WTC11 (cell line): ENCODE data around the gene USH1C. TPM values are rescaled to one million over a fixed set of nuclear protein-coding genes. Genes with fewer than 3 reads are reported as not detected.

Experiments used
- ATAC-seq: fragments of 200-7000 bp; cut with Tn5 transposase; 2 replicates; pipeline ENCODE4 v1.10.0; 2021; ENCODE audit warnings: mild to moderate bottlenecking, moderate library complexity
- CTCF ChIA-PET: fragments of 300-600 bp; sonication (Branson Sonifier 250); formaldehyde crosslinking; loops from one replicate; lab custom pipeline; 2021; ENCODE audit warnings: antibody characterized with exemption; lab: Charles Lee
- POLR2A ChIA-PET: fragments of 350-600 bp; sonication (Branson Sonifier 250); formaldehyde crosslinking; loops from one replicate; lab custom pipeline; 2021; ENCODE audit warnings: antibody characterized with exemption; lab: Charles Lee
- DNase-seq: peaks from one replicate; pipeline ENCODE4 v3.0.0; 2021; ENCODE audit warnings: low spot score
- H3K27ac Mint-ChIP-seq: 2 replicates; pipeline ENCODE4 v1.8.0; 2021; ENCODE audit warnings: mixed read lengths
- H3K27me3 Mint-ChIP-seq: 2 replicates; pipeline ENCODE4 v1.8.0; 2021; ENCODE audit warnings: low read depth, mild to moderate bottlenecking, moderate library complexity, mixed read lengths
- H3K36me3 Mint-ChIP-seq: 2 replicates; pipeline ENCODE4 v1.8.0; 2021; ENCODE audit warnings: mixed read lengths
- H3K4me1 Mint-ChIP-seq: 2 replicates; pipeline ENCODE4 v1.8.0; 2022; ENCODE audit warnings: mixed read lengths
- H3K4me3 Mint-ChIP-seq: 2 replicates; pipeline ENCODE4 v1.8.0; 2021; ENCODE audit warnings: mild to moderate bottlenecking, moderate library complexity, mixed read lengths
- H3K9me3 Mint-ChIP-seq: 2 replicates; pipeline ENCODE4 v1.8.0; 2021; ENCODE audit warnings: mixed read lengths
- GRHL2 ChIP-seq: fragments of 250-450 bp; sonication (Bioruptor Pico); IDR thresholded peaks from 2 replicates; pipeline ENCODE4 v1.8.0; 2022; ENCODE audit warnings: mild to moderate bottlenecking, moderate library complexity; ENCODE audit not compliant: insufficient replicate concordance, severe bottlenecking
- JAZF1 ChIP-seq: fragments of 250-450 bp; sonication (Bioruptor Pico); IDR thresholded peaks from 2 replicates; pipeline ENCODE4 v1.9.0; 2021; ENCODE audit warnings: moderate library complexity, mild to moderate bottlenecking, inconsistent platforms
- NR2C2 ChIP-seq: sonication (generic); formaldehyde crosslinking; IDR thresholded peaks from 2 replicates; pipeline ENCODE4 v1.8.0; 2022; ENCODE audit warnings: mild to moderate bottlenecking, missing genetic modification reagents
- TCF7 ChIP-seq: sonication (generic); formaldehyde crosslinking; IDR thresholded peaks from 2 replicates; pipeline ENCODE4 v1.8.0; 2022; ENCODE audit warnings: mild to moderate bottlenecking, low read depth, missing genetic modification reagents, moderate library complexity
- TEAD1 ChIP-seq: sonication (generic); formaldehyde crosslinking; IDR thresholded peaks from 2 replicates; pipeline ENCODE4 v1.8.0; 2022; ENCODE audit warnings: mild to moderate bottlenecking, missing genetic modification reagents
- ZNF138 ChIP-seq: sonication (generic); formaldehyde crosslinking; conservative IDR thresholded peaks from 2 replicates; pipeline ENCODE4 v1.8.1; 2022; ENCODE audit warnings: mild to moderate bottlenecking, moderate library complexity, missing genetic modification reagents
- ZNF317 ChIP-seq: sonication (generic); formaldehyde crosslinking; IDR thresholded peaks from 2 replicates; pipeline ENCODE4 v1.8.1; 2023; ENCODE audit warnings: low read depth, mild to moderate bottlenecking, moderate library complexity, missing genetic modification reagents, borderline replicate concordance
- ZNF396 ChIP-seq: fragments of 250-450 bp; sonication (Bioruptor Pico); IDR thresholded peaks from 2 replicates; pipeline ENCODE4 v1.8.0; 2021; ENCODE audit warnings: mild to moderate bottlenecking, moderate library complexity, borderline replicate concordance
- total RNA-seq: library from RNA; stranded (reverse); gene quantifications from 3 replicates; pipeline ENCODE4 v1.2.3, GENCODE V29; 2021
- TF ChIP-seq, protein P1 (sequence below): fragments of 250-450 bp; sonication (Bioruptor Pico); IDR thresholded peaks from 2 replicates; pipeline ENCODE4 v2.1.2; 2022; ENCODE audit warnings: mild to moderate bottlenecking, moderate library complexity
- TF ChIP-seq, protein P2 (sequence below): sonication (generic); formaldehyde crosslinking; IDR thresholded peaks from 2 replicates; pipeline ENCODE4 v1.8.0; 2022; ENCODE audit warnings: mild to moderate bottlenecking, missing genetic modification reagents
- TF ChIP-seq, protein P3 (sequence below): sonication (generic); formaldehyde crosslinking; IDR thresholded peaks from 2 replicates; pipeline ENCODE4 v1.8.1; 2023; ENCODE audit warnings: mild to moderate bottlenecking, missing genetic modification reagents, moderate library complexity
- TF ChIP-seq, protein P4 (sequence below): sonication (generic); formaldehyde crosslinking; conservative IDR thresholded peaks from 2 replicates; pipeline ENCODE4 v1.8.1; 2022; ENCODE audit warnings: mild to moderate bottlenecking, missing genetic modification reagents
- TF ChIP-seq, protein P5 (sequence below): sonication (generic); formaldehyde crosslinking; IDR thresholded peaks from 2 replicates; pipeline ENCODE4 v1.8.1; 2022; ENCODE audit warnings: missing genetic modification reagents, borderline replicate concordance
- TF ChIP-seq, protein P6 (sequence below): fragments of 200-600 bp; IDR thresholded peaks from 2 replicates; pipeline ENCODE4 v1.8.0; 2022; ENCODE audit warnings: antibody characterized with exemption

Gene USH1C
- total RNA-seq, 1 experiment from 2014 or later, result 3.9 TPM

DNA sequence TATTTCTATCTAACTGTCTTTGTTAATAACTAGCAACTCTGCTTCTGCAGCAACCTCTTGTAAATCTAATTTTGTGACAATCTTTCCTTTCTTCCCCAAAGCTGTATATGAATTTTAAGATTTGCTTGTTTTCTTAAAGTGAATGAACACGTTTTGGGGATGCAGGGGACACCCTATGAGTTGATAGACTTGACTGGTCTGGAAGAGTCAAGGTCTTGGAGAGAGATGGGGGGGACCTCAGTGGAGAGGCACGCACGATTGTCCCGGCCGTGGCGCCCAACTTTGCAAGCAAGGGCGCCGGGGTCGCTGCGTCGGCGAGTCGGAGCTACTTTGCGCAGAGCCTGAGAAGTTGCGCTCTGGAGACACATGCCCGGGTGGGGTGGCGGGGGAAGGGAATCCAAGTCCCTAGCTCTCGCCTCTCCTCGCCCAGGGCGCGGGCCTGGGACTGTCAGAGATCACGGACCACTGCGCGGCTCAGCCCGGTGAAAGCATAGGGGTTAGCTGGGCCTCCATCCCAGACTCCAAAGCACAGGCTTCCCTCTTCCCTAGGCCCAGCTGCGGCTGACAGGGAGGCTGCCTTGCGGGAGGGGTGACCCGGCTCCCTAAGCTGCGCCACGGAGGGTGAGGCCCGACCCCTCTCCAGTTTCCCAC lies 68.4 kb downstream of the USH1C start:
- H3K27ac Mint-ChIP-seq, result no peak overlapping the region
- TF ChIP-seq NR2C2, result no peak
- TF ChIP-seq GRHL2 (CRISPR knock-in tag), result no peak
- TF ChIP-seq ZNF138 (CRISPR knock-in tag), result no peak
- TF ChIP-seq, protein P1, sequence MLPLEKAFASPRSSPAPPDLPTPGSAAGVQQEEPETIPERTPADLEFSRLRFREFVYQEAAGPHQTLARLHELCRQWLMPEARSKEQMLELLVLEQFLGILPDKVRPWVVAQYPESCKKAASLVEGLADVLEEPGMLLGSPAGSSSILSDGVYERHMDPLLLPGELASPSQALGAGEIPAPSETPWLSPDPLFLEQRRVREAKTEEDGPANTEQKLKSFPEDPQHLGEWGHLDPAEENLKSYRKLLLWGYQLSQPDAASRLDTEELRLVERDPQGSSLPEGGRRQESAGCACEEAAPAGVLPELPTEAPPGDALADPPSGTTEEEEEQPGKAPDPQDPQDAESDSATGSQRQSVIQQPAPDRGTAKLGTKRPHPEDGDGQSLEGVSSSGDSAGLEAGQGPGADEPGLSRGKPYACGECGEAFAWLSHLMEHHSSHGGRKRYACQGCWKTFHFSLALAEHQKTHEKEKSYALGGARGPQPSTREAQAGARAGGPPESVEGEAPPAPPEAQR (CRISPR knock-in tag), result no peak
- TF ChIP-seq, protein P2, sequence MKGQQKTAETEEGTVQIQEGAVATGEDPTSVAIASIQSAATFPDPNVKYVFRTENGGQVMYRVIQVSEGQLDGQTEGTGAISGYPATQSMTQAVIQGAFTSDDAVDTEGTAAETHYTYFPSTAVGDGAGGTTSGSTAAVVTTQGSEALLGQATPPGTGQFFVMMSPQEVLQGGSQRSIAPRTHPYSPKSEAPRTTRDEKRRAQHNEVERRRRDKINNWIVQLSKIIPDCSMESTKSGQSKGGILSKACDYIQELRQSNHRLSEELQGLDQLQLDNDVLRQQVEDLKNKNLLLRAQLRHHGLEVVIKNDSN (CRISPR knock-in tag), result no peak
- TF ChIP-seq, protein P3, sequence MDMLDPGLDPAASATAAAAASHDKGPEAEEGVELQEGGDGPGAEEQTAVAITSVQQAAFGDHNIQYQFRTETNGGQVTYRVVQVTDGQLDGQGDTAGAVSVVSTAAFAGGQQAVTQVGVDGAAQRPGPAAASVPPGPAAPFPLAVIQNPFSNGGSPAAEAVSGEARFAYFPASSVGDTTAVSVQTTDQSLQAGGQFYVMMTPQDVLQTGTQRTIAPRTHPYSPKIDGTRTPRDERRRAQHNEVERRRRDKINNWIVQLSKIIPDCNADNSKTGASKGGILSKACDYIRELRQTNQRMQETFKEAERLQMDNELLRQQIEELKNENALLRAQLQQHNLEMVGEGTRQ, result no peak
- no peak for TF ChIP-seq TCF7
- TF ChIP-seq, protein P4, sequence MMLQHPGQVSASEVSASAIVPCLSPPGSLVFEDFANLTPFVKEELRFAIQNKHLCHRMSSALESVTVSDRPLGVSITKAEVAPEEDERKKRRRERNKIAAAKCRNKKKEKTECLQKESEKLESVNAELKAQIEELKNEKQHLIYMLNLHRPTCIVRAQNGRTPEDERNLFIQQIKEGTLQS (CRISPR knock-in tag), result no peak
- TF ChIP-seq, protein P5, sequence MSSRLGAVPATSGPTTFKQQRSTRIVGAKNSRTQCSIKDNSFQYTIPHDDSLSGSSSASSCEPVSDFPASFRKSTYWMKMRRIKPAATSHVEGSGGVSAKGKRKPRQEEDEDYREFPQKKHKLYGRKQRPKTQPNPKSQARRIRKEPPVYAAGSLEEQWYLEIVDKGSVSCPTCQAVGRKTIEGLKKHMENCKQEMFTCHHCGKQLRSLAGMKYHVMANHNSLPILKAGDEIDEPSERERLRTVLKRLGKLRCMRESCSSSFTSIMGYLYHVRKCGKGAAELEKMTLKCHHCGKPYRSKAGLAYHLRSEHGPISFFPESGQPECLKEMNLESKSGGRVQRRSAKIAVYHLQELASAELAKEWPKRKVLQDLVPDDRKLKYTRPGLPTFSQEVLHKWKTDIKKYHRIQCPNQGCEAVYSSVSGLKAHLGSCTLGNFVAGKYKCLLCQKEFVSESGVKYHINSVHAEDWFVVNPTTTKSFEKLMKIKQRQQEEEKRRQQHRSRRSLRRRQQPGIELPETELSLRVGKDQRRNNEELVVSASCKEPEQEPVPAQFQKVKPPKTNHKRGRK (CRISPR knock-in tag), result no peak
- no peak for TF ChIP-seq TEAD1
- no peak for TF ChIP-seq ZNF396
- TF ChIP-seq JAZF1 (CRISPR knock-in tag), result no peak
- H3K27me3 Mint-ChIP-seq, result peaks cover 62% of the 10 kb centered on the region
- peaks cover 28% of the 10 kb centered on the region for H3K4me1 Mint-ChIP-seq
- no peaks in the 10 kb centered on the region for H3K9me3 Mint-ChIP-seq
- no peaks in the 10 kb centered on the region for H3K36me3 Mint-ChIP-seq
- ATAC-seq, result peak; percentile 6
- peak overlapping the region; percentile 80 for H3K4me3 Mint-ChIP-seq
- ChIA-PET CTCF (interaction anchor here (0.5 to 6.3 kb wide), 15 partner anchors 18 to 184 kb away, joined by 3 to 56 read pairs (median 4); partner anchors contain the start of genes KCNJ11 and OTOG), POLR2A (interaction anchor here (0.7 kb wide), 1 partner anchor 18 kb away, joined by 3 read pairs; no protein-coding TSS in a partner anchor)
- peak; percentile 41 for DNase-seq

DNA sequence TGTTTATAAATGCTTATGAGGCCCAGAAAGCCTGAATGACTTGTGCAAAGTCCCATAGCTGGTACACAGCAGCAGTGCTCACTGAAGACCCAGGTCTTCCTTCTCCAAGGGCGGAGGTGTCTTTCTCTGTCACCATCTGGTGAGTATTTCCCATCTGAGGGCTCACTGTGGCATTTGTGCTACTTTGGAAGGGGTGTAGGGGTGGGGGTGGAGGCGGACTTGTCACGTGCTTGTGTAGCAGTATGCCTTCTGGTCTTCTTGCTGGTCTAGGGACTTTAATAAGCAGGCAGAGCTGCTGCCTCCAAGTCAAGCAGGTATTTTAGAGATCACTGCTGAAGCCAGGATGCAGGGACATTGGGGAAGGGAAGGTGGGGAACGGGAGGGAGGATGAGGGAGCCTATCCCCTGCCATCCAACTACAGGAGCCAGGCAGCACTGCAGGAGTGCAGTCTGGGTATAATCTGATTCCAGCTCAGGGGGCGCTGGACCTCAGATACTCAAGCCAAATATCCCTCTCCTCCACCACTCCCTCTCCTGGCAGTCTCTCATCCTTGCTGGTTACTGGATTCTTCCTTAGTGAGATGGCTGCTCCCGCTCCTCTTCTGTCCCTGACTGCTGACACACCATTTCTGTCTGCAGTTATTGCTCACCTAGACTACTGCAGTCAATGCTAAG lies 71.0 kb downstream of the USH1C start:
- peak; percentile 76 for DNase-seq
- ChIA-PET POLR2A (interaction anchor here (0.7 kb wide), 1 partner anchor 69 kb away, joined by 13 read pairs; no protein-coding TSS in a partner anchor), CTCF (interaction anchor here (0.5 to 6.3 kb wide), 32 partner anchors 8 to 289 kb away, joined by 3 to 56 read pairs (median 4); partner anchors contain the start of gene KCNJ11)
- Mint-ChIP-seq H3K27me3 (peaks cover 47% of the 10 kb centered on the region), H3K4me3 (peak overlapping the region; percentile 11; the same call in 1 of the 2 replicates), H3K4me1 (peaks cover 14% of the 10 kb centered on the region), H3K27ac (no peak overlapping the region), H3K36me3 (no peaks in the 10 kb centered on the region), H3K9me3 (no peaks in the 10 kb centered on the region)
- TF ChIP-seq, protein P6, sequence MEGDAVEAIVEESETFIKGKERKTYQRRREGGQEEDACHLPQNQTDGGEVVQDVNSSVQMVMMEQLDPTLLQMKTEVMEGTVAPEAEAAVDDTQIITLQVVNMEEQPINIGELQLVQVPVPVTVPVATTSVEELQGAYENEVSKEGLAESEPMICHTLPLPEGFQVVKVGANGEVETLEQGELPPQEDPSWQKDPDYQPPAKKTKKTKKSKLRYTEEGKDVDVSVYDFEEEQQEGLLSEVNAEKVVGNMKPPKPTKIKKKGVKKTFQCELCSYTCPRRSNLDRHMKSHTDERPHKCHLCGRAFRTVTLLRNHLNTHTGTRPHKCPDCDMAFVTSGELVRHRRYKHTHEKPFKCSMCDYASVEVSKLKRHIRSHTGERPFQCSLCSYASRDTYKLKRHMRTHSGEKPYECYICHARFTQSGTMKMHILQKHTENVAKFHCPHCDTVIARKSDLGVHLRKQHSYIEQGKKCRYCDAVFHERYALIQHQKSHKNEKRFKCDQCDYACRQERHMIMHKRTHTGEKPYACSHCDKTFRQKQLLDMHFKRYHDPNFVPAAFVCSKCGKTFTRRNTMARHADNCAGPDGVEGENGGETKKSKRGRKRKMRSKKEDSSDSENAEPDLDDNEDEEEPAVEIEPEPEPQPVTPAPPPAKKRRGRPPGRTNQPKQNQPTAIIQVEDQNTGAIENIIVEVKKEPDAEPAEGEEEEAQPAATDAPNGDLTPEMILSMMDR, result peak; percentile 25; the same call in 1 of the 2 replicates
- TF ChIP-seq ZNF317 (CRISPR knock-in tag), result no peak
- peak; percentile 91 for ATAC-seq
